ENCODE data around the gene CTXND2. TPM values are rescaled to one million over a fixed set of nuclear protein-coding genes. Genes with fewer than 3 reads are reported as not detected.
"Not testable (repeated sequence)": the region's sequence is repeated elsewhere in the genome, so short reads cannot be mapped to it uniquely, and the experiment has no call there.

Gene CTXND2
- total RNA-seq (ENCODE audit: low replicate concordance) = not detected in 2 replicates

DNA sequence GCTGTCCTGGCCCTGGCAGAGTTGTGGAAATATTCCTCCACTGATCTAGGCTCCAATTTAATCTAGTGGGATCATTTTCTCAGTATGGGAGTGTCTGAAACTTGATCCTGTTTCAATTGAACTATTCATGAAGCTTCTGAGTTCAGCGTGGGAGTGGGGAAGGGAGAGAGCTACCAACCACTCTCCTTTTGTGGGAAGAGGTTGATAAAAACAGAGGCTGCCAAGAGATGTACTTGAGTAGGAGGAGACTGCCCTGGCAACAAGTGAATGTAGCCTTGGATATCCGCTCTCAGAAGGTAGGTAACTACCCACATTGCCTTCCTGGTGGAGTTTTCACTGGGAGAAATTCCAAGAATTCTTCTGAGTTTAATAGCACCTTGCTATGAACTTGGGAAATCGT lies at the start of gene CTXND2:
CTXND2 (plus strand) TSS at position 119 of the 400 bp plus-strand sequence. CDS start 25,179 bp downstream, outside the sequence.
- peak within 1 kb of the TSS; percentile 22 for H3K4me3 Mint-ChIP-seq
- H3K4me3 ChIP-seq = no peak within 1 kb of the TSS
- H3K9me3 ChIP-seq (ENCODE audit: low read depth) = no peaks in the 10 kb centered on the region
- DNase-seq (ENCODE audit: low spot score) = no peak
- H3K36me3 ChIP-seq = no peaks in the 10 kb centered on the region
- H3K4me1 Mint-ChIP-seq = peaks cover 4% of the 10 kb centered on the region
- no peak within 1 kb of the TSS for H3K27ac Mint-ChIP-seq
- no peak within 1 kb of the TSS for H3K4me2 ChIP-seq
- H3K27ac ChIP-seq = no peak within 1 kb of the TSS
- H4K20me1 ChIP-seq (ENCODE audit: low read depth) = no peaks in the 10 kb centered on the region
- no peaks in the 10 kb centered on the region for H3K9me3 Mint-ChIP-seq
- H3K36me3 Mint-ChIP-seq = no peaks in the 10 kb centered on the region
- peaks cover 4% of the 10 kb centered on the region for H3K27me3 Mint-ChIP-seq (ENCODE audit: insufficient read depth, low read depth)
- H3F3A ChIP-seq (ENCODE audit: low read depth) = no peaks in the 10 kb centered on the region
- no peaks in the 10 kb centered on the region for H3K79me2 ChIP-seq (ENCODE audit: low read depth)
- no peak within 1 kb of the TSS for H3K9ac ChIP-seq
- TF ChIP-seq EZH2 (IDR thresholded peaks at IDR 0.05) (no peak), EZH2phosphoT487 (IDR thresholded peaks at IDR 0.05) (no peak)
- TF ChIP-seq, protein P1, sequence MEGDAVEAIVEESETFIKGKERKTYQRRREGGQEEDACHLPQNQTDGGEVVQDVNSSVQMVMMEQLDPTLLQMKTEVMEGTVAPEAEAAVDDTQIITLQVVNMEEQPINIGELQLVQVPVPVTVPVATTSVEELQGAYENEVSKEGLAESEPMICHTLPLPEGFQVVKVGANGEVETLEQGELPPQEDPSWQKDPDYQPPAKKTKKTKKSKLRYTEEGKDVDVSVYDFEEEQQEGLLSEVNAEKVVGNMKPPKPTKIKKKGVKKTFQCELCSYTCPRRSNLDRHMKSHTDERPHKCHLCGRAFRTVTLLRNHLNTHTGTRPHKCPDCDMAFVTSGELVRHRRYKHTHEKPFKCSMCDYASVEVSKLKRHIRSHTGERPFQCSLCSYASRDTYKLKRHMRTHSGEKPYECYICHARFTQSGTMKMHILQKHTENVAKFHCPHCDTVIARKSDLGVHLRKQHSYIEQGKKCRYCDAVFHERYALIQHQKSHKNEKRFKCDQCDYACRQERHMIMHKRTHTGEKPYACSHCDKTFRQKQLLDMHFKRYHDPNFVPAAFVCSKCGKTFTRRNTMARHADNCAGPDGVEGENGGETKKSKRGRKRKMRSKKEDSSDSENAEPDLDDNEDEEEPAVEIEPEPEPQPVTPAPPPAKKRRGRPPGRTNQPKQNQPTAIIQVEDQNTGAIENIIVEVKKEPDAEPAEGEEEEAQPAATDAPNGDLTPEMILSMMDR (IDR thresholded peaks at IDR 0.05) = no peak
- no peaks in the 10 kb centered on the region for H3K4me1 ChIP-seq
- H2AFZ ChIP-seq (replicated peaks) = no peak within 1 kb of the TSS
- no peaks in the 10 kb centered on the region for H3K27me3 ChIP-seq

DNA sequence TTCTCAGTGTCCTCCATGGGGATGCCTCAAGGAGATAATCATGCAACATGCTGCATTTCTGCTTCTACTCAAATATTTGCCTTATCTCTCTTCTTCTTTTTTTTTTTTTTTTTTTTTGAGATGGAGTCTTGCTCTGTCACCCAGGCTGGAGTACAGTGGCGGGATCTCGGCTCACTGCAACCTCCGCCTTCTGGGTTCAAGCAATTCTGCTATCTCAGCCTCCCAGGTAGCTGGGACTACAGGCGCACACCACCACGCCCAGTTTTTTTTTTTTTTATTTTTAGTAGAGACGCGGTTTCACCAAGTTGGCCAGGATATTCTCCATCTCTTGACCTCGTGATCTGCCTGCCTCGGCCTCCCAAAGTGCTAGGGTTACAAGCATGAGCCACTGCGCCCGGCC lies 46.1 kb upstream of the CTXND2 start:
- not testable (repeated sequence) for H3K9me3 ChIP-seq (ENCODE audit: low read depth); H3K27ac Mint-ChIP-seq; H3K4me2 ChIP-seq; H4K20me1 ChIP-seq (ENCODE audit: low read depth); H3K79me2 ChIP-seq (ENCODE audit: low read depth); H3K4me3 Mint-ChIP-seq; H3K4me1 ChIP-seq; H3K4me3 ChIP-seq; H3K27ac ChIP-seq; H3F3A ChIP-seq (ENCODE audit: low read depth); H3K27me3 Mint-ChIP-seq (ENCODE audit: insufficient read depth, low read depth); H2AFZ ChIP-seq (replicated peaks); H3K9ac ChIP-seq; H3K36me3 Mint-ChIP-seq; DNase-seq (ENCODE audit: low spot score); H3K36me3 ChIP-seq; H3K27me3 ChIP-seq; H3K9me3 Mint-ChIP-seq; H3K4me1 Mint-ChIP-seq

DNA sequence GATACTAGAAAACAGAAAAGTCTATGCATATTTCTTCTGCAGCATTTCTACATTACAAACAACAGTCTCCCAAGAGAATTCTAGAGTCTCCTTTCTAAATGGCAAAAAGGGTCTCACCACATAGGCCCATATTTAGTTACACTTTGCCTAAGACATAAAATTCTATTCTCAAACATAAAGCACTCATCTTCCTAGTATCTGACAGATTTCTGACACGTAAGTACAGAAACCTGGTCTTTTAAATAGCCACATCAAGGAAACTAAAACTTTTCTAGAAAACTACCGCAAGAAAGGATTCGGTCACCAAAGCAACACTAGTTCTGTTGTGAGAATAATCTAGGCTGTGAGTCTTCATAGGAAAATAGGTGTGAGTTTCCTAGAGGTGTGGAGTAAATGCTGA lies 45.3 kb upstream of the CTXND2 start:
- H3K4me3 Mint-ChIP-seq = no peak overlapping the region
- H3K27ac ChIP-seq = no peak overlapping the region

DNA sequence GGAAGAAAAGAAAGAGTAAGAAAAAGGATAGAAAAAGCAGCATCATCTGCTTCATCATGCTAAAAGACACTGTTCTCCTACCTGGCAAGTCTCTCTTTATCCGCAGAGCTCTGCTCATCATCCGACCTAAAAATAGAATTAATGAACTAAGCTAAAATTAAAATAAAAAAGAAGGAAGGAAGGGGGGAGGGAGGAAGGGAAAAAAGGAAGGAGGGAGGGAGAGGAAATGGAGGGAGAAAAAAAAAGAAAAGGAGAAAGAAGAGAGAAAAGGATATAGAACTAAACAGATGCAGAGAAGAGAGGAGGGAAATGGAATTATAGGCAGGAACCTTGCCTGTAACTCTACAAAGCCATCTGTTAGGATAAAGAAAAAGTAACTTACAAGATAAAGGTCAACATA lies 44.6 kb upstream of the CTXND2 start:
- H3K4me3 Mint-ChIP-seq = no peak overlapping the region
- peaks cover 12% of the 10 kb centered on the region for H3K36me3 Mint-ChIP-seq
- H3K27ac ChIP-seq = no peak overlapping the region
- H3F3A ChIP-seq (ENCODE audit: low read depth) = no peaks in the 10 kb centered on the region
- no peaks in the 10 kb centered on the region for H3K27me3 Mint-ChIP-seq (ENCODE audit: insufficient read depth, low read depth)
- no peaks in the 10 kb centered on the region for H3K9me3 Mint-ChIP-seq
- no peaks in the 10 kb centered on the region for H3K79me2 ChIP-seq (ENCODE audit: low read depth)
- H4K20me1 ChIP-seq (ENCODE audit: low read depth) = no peaks in the 10 kb centered on the region
- no peaks in the 10 kb centered on the region for H3K36me3 ChIP-seq
- H3K4me1 Mint-ChIP-seq = no peaks in the 10 kb centered on the region
- no peak overlapping the region for H3K27ac Mint-ChIP-seq
- no peaks in the 10 kb centered on the region for H3K4me1 ChIP-seq
- H3K4me3 ChIP-seq = no peak overlapping the region
- DNase-seq (ENCODE audit: low spot score) = no peak
- no peak overlapping the region for H2AFZ ChIP-seq (replicated peaks)
- no peak overlapping the region for H3K9ac ChIP-seq
- no peaks in the 10 kb centered on the region for H3K27me3 ChIP-seq
- H3K9me3 ChIP-seq (ENCODE audit: low read depth) = no peaks in the 10 kb centered on the region
- H3K4me2 ChIP-seq = no peak overlapping the region
- TF ChIP-seq, protein P1 (IDR thresholded peaks at IDR 0.05) = no peak
- TF ChIP-seq EZH2phosphoT487 (IDR thresholded peaks at IDR 0.05) (no peak), EZH2 (IDR thresholded peaks at IDR 0.05) (no peak)

More for the DNA sequence above, 45.3 kb upstream of the CTXND2 start:
- TF ChIP-seq EZH2 (IDR thresholded peaks at IDR 0.05) = no peak
- TF ChIP-seq, protein P1 (IDR thresholded peaks at IDR 0.05) = no peak
- TF ChIP-seq EZH2phosphoT487 (IDR thresholded peaks at IDR 0.05) = no peak
- no peaks in the 10 kb centered on the region for H3K9me3 Mint-ChIP-seq
- Histone ChIP-seq H3K9ac (peak overlapping the region; percentile 52), H3K36me3 (no peaks in the 10 kb centered on the region), H2AFZ (replicated peaks) (no peak overlapping the region), H3K79me2 (ENCODE audit: low read depth) (no peaks in the 10 kb centered on the region), H3K9me3 (ENCODE audit: low read depth) (no peaks in the 10 kb centered on the region), H3F3A (ENCODE audit: low read depth) (no peaks in the 10 kb centered on the region), H3K4me1 (no peaks in the 10 kb centered on the region), H4K20me1 (ENCODE audit: low read depth) (no peaks in the 10 kb centered on the region), H3K27me3 (no peaks in the 10 kb centered on the region), H3K4me2 (no peak overlapping the region), H3K4me3 (no peak overlapping the region)
- no peak for DNase-seq (ENCODE audit: low spot score)
- peaks cover 11% of the 10 kb centered on the region for H3K36me3 Mint-ChIP-seq
- no peaks in the 10 kb centered on the region for H3K27me3 Mint-ChIP-seq (ENCODE audit: insufficient read depth, low read depth)
- no peak overlapping the region for H3K27ac Mint-ChIP-seq
- no peaks in the 10 kb centered on the region for H3K4me1 Mint-ChIP-seq
